ENCODE results near the gene IL21R. TPM values are rescaled to one million over a fixed set of nuclear protein-coding genes. Genes with fewer than 3 reads are reported as not detected.

Gene IL21R
- total RNA-seq, 1 donor from 2014 or later = 1.2 TPM

GRCh38 chr16:27462846-27463682 lies 61.1 kb downstream of the IL21R start:
- no peak for DNase-seq (ENCODE audit: low spot score)

GRCh38 chr16:27463741-27464591 lies 62.0 kb downstream of the IL21R start:
- DNase-seq (ENCODE audit: low spot score) = no peak

GRCh38 chr16:27464626-27465482 lies 62.9 kb downstream of the IL21R start:
- no peak for DNase-seq (ENCODE audit: low spot score)

GRCh38 chr16:27465483-27465879 lies 63.5 kb downstream of the IL21R start:
- DNase-seq (ENCODE audit: low spot score) = no peak

GRCh38 chr16:27468941-27469531 lies 67.1 kb downstream of the IL21R start:
- no peak for DNase-seq (ENCODE audit: low spot score)

- DNase-seq (ENCODE audit: low spot score) = no peak
These were observed 68.8 kb downstream of the IL21R start for GRCh38 chr16:27470567-27471431.

GRCh38 chr16:27471661-27472060 lies 69.7 kb downstream of the IL21R start:
- no peak for DNase-seq (ENCODE audit: low spot score)

- no peak for DNase-seq (ENCODE audit: low spot score)
These were observed 70.4 kb downstream of the IL21R start for GRCh38 chr16:27472091-27473020.

GRCh38 chr16:27473101-27473900 lies 71.3 kb downstream of the IL21R start:
- DNase-seq (ENCODE audit: low spot score) = no peak

GRCh38 chr16:27474041-27474440 lies 72.1 kb downstream of the IL21R start:
- DNase-seq (ENCODE audit: low spot score) = no peak

- no peak for DNase-seq (ENCODE audit: low spot score)
These were observed 72.9 kb downstream of the IL21R start for GRCh38 chr16:27474921-27475320.

- no peak for DNase-seq (ENCODE audit: low spot score)
These were observed 73.6 kb downstream of the IL21R start for GRCh38 chr16:27475561-27475960.

- no peak for DNase-seq (ENCODE audit: low spot score)
These were observed 74.3 kb downstream of the IL21R start for GRCh38 chr16:27476240-27476639.

GRCh38 chr16:27480761-27481160 lies 78.8 kb downstream of the IL21R start:
- DNase-seq (ENCODE audit: low spot score) = no peak

- DNase-seq (ENCODE audit: low spot score) = no peak
These were observed 79.4 kb downstream of the IL21R start for GRCh38 chr16:27481282-27481934.

GRCh38 chr16:27482397-27483087 lies 80.6 kb downstream of the IL21R start:
- DNase-seq (ENCODE audit: low spot score) = no peak

GRCh38 chr16:27483088-27483437 lies 81.1 kb downstream of the IL21R start:
- DNase-seq (ENCODE audit: low spot score) = no peak

Data from mucosa of gallbladder (tissue), 1 donor.